GM19239 (cell line): ENCODE results near the gene DPM2.

ENCODE experiments used
- DNase-seq: peaks from one replicate; pipeline ENCODE4 v3.0.0; 2011; ENCODE audit warnings: low spot score; ENCODE audit not compliant: insufficient read length
- FAIRE-seq: peaks from 2 replicates; lab custom pipeline; 2011; peaks lifted over from hg19 to GRCh38; lab: Jason Lieb, UNC

Gene DPM2, protein sequence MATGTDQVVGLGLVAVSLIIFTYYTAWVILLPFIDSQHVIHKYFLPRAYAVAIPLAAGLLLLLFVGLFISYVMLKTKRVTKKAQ

DNA sequence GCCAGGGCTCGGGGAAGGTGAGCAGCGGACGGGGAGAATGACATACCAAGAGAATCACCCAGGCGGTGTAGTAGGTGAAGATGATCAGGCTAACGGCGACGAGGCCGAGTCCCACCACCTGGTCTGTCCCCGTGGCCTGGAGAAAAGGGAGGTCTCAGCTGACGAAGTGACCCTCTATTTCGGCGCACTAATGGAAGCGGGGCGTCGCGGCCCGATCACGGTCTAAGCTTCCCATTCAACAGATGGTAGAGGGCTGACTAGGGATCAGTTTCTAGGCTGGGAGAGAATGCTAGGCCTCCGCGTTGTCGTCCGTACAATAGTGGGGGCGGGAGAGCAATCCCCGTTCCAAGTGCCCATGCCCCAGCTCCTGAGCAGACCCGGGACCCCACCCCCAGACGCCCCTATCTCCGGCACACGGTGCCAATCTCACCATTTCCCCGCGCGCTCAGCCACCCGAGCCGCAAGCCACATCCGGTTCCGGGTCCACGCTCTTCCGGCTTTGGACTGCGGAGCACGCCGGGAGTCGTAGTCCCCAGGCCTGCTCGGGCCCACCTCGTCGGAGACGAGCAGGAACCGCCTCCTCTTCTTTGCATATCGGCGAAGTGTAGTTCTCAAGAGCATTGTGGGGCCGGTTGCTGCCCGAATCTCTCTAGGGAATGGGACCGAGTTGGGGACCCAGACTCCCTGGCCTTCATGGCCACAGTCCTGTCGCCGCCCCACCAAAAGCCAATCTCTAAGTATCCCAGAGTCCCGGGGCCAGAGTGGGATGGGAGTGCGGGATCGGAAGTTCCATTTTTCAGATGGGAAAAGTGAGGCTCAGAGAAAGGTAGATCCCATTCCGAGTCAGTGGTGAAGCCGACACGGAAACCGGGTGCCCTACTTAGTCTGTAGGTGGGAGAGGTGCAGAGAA lies at the start of gene DPM2:
Gene DPM2, minus strand, starts transcription at position 467 of the 910 bp plus-strand sequence. Its CDS starts 34 bp downstream, at position 433.
- FAIRE-seq = peak; percentile 89
- peak; percentile 98 for DNase-seq

DNA sequence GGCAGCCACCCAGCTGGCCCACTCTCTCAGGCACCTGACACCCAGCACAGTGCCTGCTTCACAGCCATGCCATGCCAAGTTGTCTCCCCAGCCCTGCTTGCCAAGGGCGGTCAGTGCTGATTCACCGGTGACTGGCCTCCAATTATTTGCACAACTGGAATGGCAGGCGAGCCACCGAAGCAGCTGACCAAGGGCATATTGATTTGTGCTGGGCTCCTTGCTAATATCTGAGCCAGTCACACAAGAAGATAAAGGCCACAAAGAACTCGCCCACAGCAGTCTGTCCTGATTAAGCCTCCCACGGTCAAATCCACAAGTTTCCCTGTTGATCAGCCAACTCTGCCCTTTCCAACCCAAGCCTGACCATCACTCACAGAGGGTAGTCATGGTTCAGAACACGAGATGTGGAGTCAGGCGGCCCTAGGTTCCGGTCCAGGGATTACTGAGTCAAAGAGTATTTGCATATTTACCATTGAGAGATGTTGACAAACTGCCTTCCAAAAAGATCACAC lies 49.5 kb upstream of the DPM2 start:
- DNase-seq = no peak
- peak; percentile 78 for FAIRE-seq

DNA sequence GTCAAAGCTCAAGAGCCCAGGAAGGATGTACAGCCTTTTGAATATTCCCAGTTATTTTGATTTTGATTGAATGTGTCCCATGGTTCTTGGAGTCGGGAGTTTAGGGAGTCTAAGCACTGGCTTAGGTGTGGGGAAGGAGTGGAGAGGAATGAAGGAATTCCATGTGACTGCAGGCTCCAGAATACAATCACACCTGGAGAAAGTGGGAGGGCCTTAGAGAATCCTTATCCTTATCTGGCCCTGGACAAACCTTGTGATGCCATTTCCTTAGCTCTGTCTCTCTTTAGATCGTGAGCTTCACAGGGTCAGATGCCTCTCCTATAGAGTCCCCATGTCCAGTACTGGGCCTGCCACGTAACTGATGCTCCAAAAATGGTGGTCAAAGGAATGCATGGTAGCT lies 47.4 kb upstream of the DPM2 start:
- FAIRE-seq (peak; percentile 64), DNase-seq (no peak)

- FAIRE-seq (peak; percentile 94), DNase-seq (peak; percentile 67)
These were observed 46.2 kb upstream of the DPM2 start for GRCh38 chr9:127983847-127984289.

- FAIRE-seq = no peak
- DNase-seq = no peak
These were observed 45.3 kb upstream of the DPM2 start for GRCh38 chr9:127982912-127983311.

- DNase-seq (no peak), FAIRE-seq (no peak)
These were observed 44.0 kb upstream of the DPM2 start for GRCh38 chr9:127981559-127982121.

DNA sequence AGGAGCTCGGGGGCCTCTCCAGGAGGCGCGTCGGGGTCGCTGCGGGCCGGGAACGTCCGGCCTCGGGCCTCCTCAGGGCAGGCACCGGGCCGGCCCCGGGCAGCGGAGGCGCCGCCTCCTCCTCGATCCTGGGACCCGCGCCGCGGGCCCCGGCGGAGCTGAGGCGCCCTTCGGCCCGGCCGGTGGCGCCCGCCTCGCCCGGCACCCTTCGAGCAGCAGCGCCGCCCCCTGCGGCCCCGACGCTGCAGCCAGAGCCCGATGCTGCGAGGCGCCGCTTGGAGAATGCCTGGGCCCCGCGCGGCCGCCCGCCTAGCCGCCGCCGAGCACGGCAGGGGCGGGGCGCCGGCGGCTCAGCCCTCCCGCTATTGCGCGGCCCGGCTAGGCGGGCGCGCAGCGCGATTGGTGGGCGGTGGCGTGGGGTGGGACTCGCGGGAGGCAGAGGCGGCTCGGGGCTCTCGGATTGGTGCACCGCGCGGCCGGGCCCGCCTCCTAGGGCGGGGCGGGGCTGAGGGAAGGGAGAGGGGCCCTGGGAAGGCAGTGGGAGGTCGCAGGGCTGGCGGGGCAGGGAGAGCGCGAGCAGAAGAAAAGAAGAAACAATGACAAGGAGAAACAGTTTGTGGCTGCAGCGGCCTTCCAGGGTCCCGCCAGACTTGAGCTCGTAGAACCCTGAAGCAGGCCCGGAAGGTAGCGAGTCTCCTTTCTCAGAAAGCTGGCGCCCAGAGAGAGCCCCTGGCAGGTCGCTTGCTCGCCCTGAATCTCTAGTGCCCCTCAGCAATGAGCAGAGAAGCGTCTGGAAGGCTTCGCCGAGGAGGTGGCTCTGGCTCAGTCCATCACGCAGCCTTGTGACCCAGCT lies 43.3 kb upstream of the DPM2 start, which contains the start of gene EEIG1:
Gene EEIG1, minus strand, starts transcription at position 284 of the 853 bp plus-strand sequence. CDS start 852 bp downstream, outside the sequence.
- FAIRE-seq = peak; percentile 80

GRCh38 chr9:127980060-127980705 lies 42.5 kb upstream of the DPM2 start:
- DNase-seq = no peak
- no peak for FAIRE-seq

More for the DNA sequence above, 43.3 kb upstream of the DPM2 start, which contains the start of gene EEIG1:
- peak; percentile 82 for DNase-seq

GRCh38 chr9:127979333-127980059 lies 41.8 kb upstream of the DPM2 start:
- peak; percentile 53 for DNase-seq
- FAIRE-seq = peak; percentile 86

GRCh38 chr9:127979015-127979332 lies 41.3 kb upstream of the DPM2 start:
- DNase-seq (no peak), FAIRE-seq (no peak)

DNA sequence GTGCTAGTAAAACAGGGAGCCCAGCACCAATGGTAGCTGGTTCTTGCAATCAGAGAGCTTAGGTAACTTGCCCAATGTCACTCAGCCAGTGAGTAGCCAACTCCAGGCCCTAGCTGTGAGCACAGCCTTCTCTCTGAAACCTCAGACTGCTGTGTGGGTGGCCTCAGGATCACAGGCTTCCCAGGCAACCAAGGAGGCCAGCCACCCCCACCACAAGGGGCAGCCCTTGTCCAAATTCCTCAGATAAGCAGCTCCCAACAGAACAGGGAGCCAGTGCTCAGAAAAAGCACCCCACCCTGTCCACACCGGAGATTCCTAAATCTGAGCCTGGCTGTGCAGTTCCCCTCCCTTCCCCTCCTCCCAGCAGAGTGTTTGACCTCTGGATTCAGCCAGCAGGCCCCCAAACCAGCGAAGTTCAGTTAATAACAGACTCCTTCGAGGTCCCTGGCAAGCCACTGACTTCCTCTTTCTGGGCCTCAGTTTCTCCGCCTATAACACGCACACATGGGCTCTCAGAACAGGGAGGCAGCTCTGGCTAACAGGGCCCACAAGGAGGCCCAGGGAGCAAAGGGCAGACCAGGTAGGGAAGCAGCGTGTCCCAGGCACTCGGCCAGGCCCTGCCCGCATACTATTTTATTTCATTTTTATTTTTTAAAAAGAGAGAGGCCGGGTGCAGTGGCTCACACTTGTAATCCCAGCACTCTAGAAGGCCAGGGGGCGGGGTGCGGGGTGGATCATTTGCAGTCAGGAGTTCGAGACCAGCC lies 40.4 kb upstream of the DPM2 start:
- FAIRE-seq (peak; percentile 37), DNase-seq (no peak)

DNA sequence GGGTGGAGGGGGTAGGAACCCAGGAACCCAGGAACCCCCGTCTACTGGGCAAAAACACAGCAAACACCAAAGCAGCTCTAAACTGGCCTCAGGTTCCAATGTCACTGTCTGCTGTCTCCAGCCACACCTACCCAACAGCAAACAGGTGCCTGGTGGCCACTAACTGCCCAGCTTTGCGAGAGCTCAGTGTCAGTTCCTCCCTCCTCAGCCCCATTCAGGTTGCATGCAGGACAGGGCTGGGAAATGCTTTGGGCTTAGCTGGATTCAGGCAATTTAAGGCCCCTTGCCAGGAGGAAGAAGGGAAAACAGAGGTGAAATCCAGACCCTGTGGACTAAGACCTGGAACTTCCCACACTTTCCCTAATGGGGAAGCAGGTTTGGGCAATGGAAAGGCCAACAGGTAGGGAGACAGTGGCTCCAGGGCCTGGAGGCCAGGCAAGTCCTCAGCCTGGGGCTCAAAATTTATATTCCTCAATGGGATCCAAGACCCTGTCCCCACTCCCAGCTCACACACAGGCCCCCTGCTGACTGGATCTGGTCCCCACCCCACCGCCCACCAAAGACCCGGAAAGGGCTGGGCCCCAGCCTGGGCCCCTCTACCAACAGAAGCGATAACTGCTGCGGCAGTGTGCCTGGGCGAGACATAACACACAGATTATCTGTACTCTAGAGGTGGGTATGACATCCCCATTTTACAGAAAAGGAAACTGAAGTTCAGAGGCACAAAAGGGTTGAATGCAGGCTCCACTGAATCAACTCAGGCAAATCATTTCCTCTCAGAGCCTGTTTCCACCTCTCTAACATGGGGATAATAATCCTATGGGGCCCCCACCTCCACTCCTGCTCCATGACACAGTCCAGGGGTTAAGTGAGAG lies 39.6 kb upstream of the DPM2 start:
- no peak for FAIRE-seq
- DNase-seq = no peak

GRCh38 chr9:127976498-127976897 lies 38.8 kb upstream of the DPM2 start:
- DNase-seq (no peak), FAIRE-seq (no peak)

DNA sequence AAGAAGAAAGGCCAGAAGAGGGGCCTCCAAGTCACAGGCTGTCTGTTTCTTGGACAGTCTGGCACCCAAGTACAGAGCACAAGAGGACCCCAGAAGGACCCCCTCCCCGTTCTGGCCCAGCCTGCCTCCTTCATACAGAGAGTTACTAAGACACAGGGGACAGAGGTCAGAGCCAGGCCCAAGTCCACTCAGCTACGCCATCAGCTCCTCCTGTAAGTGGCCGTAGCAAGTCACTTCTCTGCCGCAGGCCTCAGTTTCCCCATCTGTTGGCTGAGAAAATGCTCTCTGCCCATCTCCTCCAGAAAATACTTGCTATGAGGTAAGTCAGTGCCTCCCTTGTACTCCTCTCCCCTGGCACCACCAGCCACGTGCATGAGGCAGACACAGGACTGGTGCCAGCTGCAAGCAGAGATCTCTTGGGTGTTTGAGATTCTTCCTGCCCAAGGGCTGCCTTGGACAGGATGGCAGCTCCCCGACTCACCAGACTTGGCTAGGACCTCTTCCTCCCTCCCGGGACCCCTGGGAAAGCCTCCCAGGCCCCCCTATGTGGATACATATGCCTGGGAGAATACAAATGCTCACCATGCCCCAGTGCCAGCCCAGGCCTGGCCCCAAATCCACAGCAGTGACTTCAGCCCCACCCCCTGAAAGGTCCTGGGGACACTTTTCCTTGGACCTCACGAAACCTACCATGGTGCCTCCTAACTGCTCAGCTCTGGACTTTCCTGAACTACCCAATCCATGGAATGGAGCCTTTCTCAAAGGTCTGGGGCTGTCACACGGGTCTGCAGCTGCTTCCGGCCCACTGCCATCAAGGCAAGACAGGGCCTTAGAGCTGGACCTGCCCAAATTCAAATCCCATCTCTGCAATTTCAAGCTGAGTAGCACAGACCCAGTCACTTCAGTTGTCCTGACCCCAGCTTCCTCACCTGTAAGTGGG lies 38.0 kb upstream of the DPM2 start:
- FAIRE-seq (no peak), DNase-seq (no peak)

- DNase-seq = no peak
- no peak for FAIRE-seq
These were observed 37.2 kb upstream of the DPM2 start for GRCh38 chr9:127974769-127975261.
